CD14-positive monocyte (primary cell): Measurements from ENCODE around the gene AHNAK2. TPM values are rescaled to one million over a fixed set of nuclear protein-coding genes. Genes with fewer than 3 reads are reported as not detected.

Source experiments
- DNase-seq, 3 donors: peaks; one replicate each; pipeline ENCODE4 v3.0.0-alpha.2; 2011 to 2022
- H2AFZ ChIP-seq: 2 replicates; pipeline ENCODE4 v1.6.0; 2012; ENCODE audit warnings: mild to moderate bottlenecking, low read depth, low read length, inconsistent platforms; ENCODE audit not compliant: insufficient read depth, poor library complexity, severe bottlenecking
- H3K27ac ChIP-seq, 2 donors: 1 replicate in 1 of 2; 2 replicates in 1 of 2; pipeline ENCODE4 v1.5.1; 2012 to 2013; ENCODE audit warnings: low read length in 2 of 2, control low read depth in 1 of 2, inconsistent platforms in 1 of 2, low read depth in 1 of 2, mild to moderate bottlenecking in 1 of 2
- H3K27me3 ChIP-seq, 2 donors: one replicate each; pipeline versions ENCODE4 v1.6.0 to v1.6.1; 2011 to 2013; ENCODE audit warnings: low read length in 2 of 2; ENCODE audit not compliant: control insufficient read depth in 2 of 2, insufficient read depth in 2 of 2
- H3K36me3 ChIP-seq, 2 donors: replicated peaks in 1 of 2; 1 replicate in 1 of 2; 2 replicates in 1 of 2; pipeline versions ENCODE4 v1.5.1 to v1.6.1; 2012 to 2013; ENCODE audit warnings: low read length in 2 of 2, control low read depth in 1 of 2, inconsistent platforms in 1 of 2, mild to moderate bottlenecking in 1 of 2; ENCODE audit not compliant: insufficient read depth in 2 of 2, control insufficient read depth in 1 of 2
- H3K4me1 ChIP-seq, 2 donors: 1 replicate in 1 of 2; 2 replicates in 1 of 2; pipeline versions ENCODE4 v1.5.1 to v1.6.1; 2012 to 2013; ENCODE audit warnings: low read length in 2 of 2, control low read depth in 1 of 2, inconsistent platforms in 1 of 2, mild to moderate bottlenecking in 1 of 2, moderate library complexity in 1 of 2; ENCODE audit not compliant: insufficient read depth in 2 of 2, control insufficient read depth in 1 of 2
- H3K4me2 ChIP-seq: replicated peaks from 2 replicates; pipeline ENCODE3; 2012; ENCODE audit warnings: low read length, moderate library complexity, mild to moderate bottlenecking; ENCODE audit not compliant: poor library complexity, severe bottlenecking; ENCODE audit errors: extremely low read depth
- H3K4me3 ChIP-seq, 3 experiments: fragments of 200-600 bp in 1 of 3; sonication (generic) in 1 of 3; replicated peaks in 1 of 3; 1 replicate in 2 of 3; 2 replicates in 1 of 3; pipeline ENCODE4 v1.5.1; 2011 to 2013; ENCODE audit warnings: low read length in 3 of 3, mild to moderate bottlenecking in 3 of 3, control low read depth in 2 of 3, low read depth in 2 of 3, inconsistent platforms in 1 of 3, moderate library complexity in 1 of 3
- H3K79me2 ChIP-seq: 2 replicates; pipeline ENCODE4 v1.6.0; 2012; ENCODE audit warnings: mild to moderate bottlenecking, control low read depth, inconsistent platforms, low read length, moderate library complexity; ENCODE audit not compliant: insufficient read depth
- H3K9ac ChIP-seq: 2 replicates; pipeline ENCODE4 v1.6.0; 2017; ENCODE audit warnings: low read length, mild to moderate bottlenecking; ENCODE audit not compliant: insufficient read depth, poor library complexity, severe bottlenecking
- H3K9me3 ChIP-seq, 2 donors: replicated peaks in 1 of 2; 1 replicate in 1 of 2; 2 replicates in 1 of 2; pipeline versions ENCODE4 v1.5.1 to v1.6.1; 2012 to 2013; ENCODE audit warnings: low read length in 2 of 2, control low read depth in 1 of 2; ENCODE audit not compliant: control insufficient read depth in 1 of 2, insufficient read depth in 1 of 2
- H4K20me1 ChIP-seq: 2 replicates; pipeline ENCODE4 v1.6.0; 2012; ENCODE audit warnings: mild to moderate bottlenecking, low read length, control low read depth, moderate library complexity; ENCODE audit not compliant: insufficient read depth
- H3K27ac Mint-ChIP-seq, 7 donors: one replicate each; pipeline ENCODE4 v1.8.0; 2020; ENCODE audit warnings: mild to moderate bottlenecking in 7 of 7, mixed read lengths in 7 of 7, moderate library complexity in 6 of 7, inconsistent platforms in 2 of 7
- H3K27me3 Mint-ChIP-seq, 3 donors: one replicate each; pipeline ENCODE4 v1.8.0; 2021 to 2022; ENCODE audit warnings: low read depth in 3 of 3, mild to moderate bottlenecking in 3 of 3, mixed read lengths in 3 of 3, moderate library complexity in 3 of 3, inconsistent platforms in 1 of 3
- H3K36me3 Mint-ChIP-seq, 2 donors: one replicate each; pipeline ENCODE4 v1.8.0; 2020; ENCODE audit warnings: mixed read lengths in 2 of 2, inconsistent platforms in 1 of 2, mild to moderate bottlenecking in 1 of 2
- H3K4me1 Mint-ChIP-seq: one replicate; pipeline ENCODE4 v1.8.0; 2020; ENCODE audit warnings: mild to moderate bottlenecking, mixed read lengths
- H3K4me3 Mint-ChIP-seq, 2 donors: one replicate each; pipeline ENCODE4 v1.8.0; 2020; ENCODE audit warnings: mild to moderate bottlenecking in 2 of 2, mixed read lengths in 2 of 2, moderate library complexity in 1 of 2
- H3K9me3 Mint-ChIP-seq, 7 donors: one replicate each; pipeline ENCODE4 v1.8.0; 2020 to 2022; ENCODE audit warnings: mixed read lengths in 7 of 7, mild to moderate bottlenecking in 6 of 7, moderate library complexity in 6 of 7, inconsistent platforms in 2 of 7
- WGBS: methylation state at CpG from one replicate; pipeline ENCODE4 v1.1.5; 2013; ENCODE audit warnings: missing lambda C conversion rate; ENCODE audit not compliant: insufficient coverage; 5-methylcytosine and 5-hydroxymethylcytosine counted together
- intact Hi-C, 2 donors: fragments of 100-400 bp; cut with micrococcal nuclease; formaldehyde crosslinking; loops; one replicate each; pipeline versions ENCODE4 v1.15.0 to v1.15.1; 2023
- polyA plus RNA-seq, 3 donors: library from polyadenylated mRNA; depleted of rRNA in 1 of 3; unstranded in 2 of 3; stranded (reverse) in 1 of 3; fragments of 300-500 nt in 2 of 3; fragments of >200 nt in 1 of 3; fragmentation: Illumina TruSeq in 2 of 3; gene quantifications; 1 replicate in 2 of 3; 2 replicates in 1 of 3; pipeline ENCODE4 v1.2.3, GENCODE V29; 2012 to 2021
- TF ChIP-seq, protein P1 (sequence below): fragments of 200-600 bp; IDR thresholded peaks from one replicate; pipeline ENCODE4 v1.8.0; 2022; ENCODE audit warnings: antibody characterized with exemption, mild to moderate bottlenecking

The AHNAK2 gene
- polyA plus RNA-seq, 3 donors, result 0.01 TPM; not detected in 2

GRCh38 chr14:105015905-105016304 is 37.7 kb upstream of the AHNAK2 start:
- H4K20me1 ChIP-seq, result peaks cover 45% of the 10 kb centered on the region
- peaks cover 25 to 28% of the 10 kb centered on the region in 2 donors for H3K36me3 Mint-ChIP-seq
- H3K4me1 ChIP-seq, result peaks cover 16 to 45% of the 10 kb centered on the region in 2 donors
- no peaks in the 10 kb centered on the region for H3K27me3 ChIP-seq
- intact Hi-C loops, result loop anchor here in 1 of 2 donors (5.0 kb wide), 1 partner anchor 39 kb away; the partner anchor contains the start of gene AHNAK2
- peaks cover 100% of the 10 kb centered on the region for H3K79me2 ChIP-seq
- no peaks in the 10 kb centered on the region for H3K9me3 Mint-ChIP-seq
- H3K27ac Mint-ChIP-seq, result peak overlapping the region in 6 of 7 donors; percentile 33 to 83 (median 66)
- H3K9ac ChIP-seq, result no peak overlapping the region
- H3K4me3 ChIP-seq, result no peak overlapping the region
- TF ChIP-seq, protein P1, sequence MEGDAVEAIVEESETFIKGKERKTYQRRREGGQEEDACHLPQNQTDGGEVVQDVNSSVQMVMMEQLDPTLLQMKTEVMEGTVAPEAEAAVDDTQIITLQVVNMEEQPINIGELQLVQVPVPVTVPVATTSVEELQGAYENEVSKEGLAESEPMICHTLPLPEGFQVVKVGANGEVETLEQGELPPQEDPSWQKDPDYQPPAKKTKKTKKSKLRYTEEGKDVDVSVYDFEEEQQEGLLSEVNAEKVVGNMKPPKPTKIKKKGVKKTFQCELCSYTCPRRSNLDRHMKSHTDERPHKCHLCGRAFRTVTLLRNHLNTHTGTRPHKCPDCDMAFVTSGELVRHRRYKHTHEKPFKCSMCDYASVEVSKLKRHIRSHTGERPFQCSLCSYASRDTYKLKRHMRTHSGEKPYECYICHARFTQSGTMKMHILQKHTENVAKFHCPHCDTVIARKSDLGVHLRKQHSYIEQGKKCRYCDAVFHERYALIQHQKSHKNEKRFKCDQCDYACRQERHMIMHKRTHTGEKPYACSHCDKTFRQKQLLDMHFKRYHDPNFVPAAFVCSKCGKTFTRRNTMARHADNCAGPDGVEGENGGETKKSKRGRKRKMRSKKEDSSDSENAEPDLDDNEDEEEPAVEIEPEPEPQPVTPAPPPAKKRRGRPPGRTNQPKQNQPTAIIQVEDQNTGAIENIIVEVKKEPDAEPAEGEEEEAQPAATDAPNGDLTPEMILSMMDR, result no peak
- no peak overlapping the region for H2AFZ ChIP-seq
- no peak for DNase-seq
- peaks cover 72% of the 10 kb centered on the region for H3K4me1 Mint-ChIP-seq
- no peaks in the 10 kb centered on the region for H3K9me3 ChIP-seq
- peaks cover 0 to 2% (median 0%) of the 10 kb centered on the region in 3 donors for H3K27me3 Mint-ChIP-seq
- H3K4me3 Mint-ChIP-seq, result no peak overlapping the region
- H3K4me2 ChIP-seq, result no peak overlapping the region
- peak overlapping the region in 1 of 2 donors; percentile 33 for H3K27ac ChIP-seq
- 77% methylated on average over 5 of the region's 6 CpGs for WGBS
- peaks cover 10 to 15% of the 10 kb centered on the region in 2 donors for H3K36me3 ChIP-seq

- intact Hi-C loops, result loop anchor here in 1 of 2 donors (5.0 kb wide), 1 partner anchor 38 kb away; the partner anchor contains the start of gene AHNAK2
- H3K27me3 ChIP-seq, result no peaks in the 10 kb centered on the region
- peak overlapping the region in 1 of 2 donors; percentile 63 for H3K27ac ChIP-seq
- Mint-ChIP-seq H3K4me1 (peaks cover 72% of the 10 kb centered on the region), H3K27me3 (peaks cover 0 to 4% (median 0%) of the 10 kb centered on the region in 3 donors), H3K9me3 (no peaks in the 10 kb centered on the region), H3K4me3 (no peak overlapping the region), H3K27ac (peak overlapping the region; percentile 45 to 89 (median 63)), H3K36me3 (peaks cover 32 to 34% of the 10 kb centered on the region in 2 donors)
- no peak for DNase-seq
- peaks cover 100% of the 10 kb centered on the region for H3K79me2 ChIP-seq
- peaks cover 45% of the 10 kb centered on the region for H4K20me1 ChIP-seq
- H3K9ac ChIP-seq, result no peak overlapping the region
- peaks cover 15 to 21% of the 10 kb centered on the region in 2 donors for H3K36me3 ChIP-seq
- peak overlapping the region in 1 of 3 experiments; percentile 5 for H3K4me3 ChIP-seq
- TF ChIP-seq, protein P1, result no peak
- no peak overlapping the region for H2AFZ ChIP-seq
- H3K4me1 ChIP-seq, result peaks cover 16 to 43% of the 10 kb centered on the region in 2 donors
- no peaks in the 10 kb centered on the region for H3K9me3 ChIP-seq
- H3K4me2 ChIP-seq, result no peak overlapping the region
- WGBS, result 33% methylated on average over 8 of the region's 9 CpGs
These were observed 37.1 kb upstream of the AHNAK2 start for GRCh38 chr14:105015242-105015641.
